ENCODE results near the gene TTC28.

TTC28 gene

DNA sequence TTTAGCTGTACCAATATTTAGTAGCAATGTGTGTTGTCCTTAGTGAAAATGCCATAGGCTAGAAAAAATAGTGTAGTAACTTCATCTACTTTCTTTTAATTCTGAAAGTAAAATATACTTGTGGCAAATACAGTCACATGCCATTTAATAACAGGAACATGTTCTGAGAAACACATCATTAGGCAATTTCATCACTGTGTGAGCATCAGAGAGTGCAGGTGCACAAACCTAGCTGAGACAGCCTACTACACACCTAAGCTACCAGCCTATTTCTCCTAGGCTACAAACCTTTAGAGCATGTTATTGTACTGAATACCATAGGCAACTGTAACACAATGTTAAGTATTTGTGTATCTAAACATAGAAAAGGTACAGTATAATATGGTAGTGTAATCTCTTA is 633.5 kb downstream of the TTC28 start:
- no peak for DNase-seq (ENCODE audit: low read depth)

DNA sequence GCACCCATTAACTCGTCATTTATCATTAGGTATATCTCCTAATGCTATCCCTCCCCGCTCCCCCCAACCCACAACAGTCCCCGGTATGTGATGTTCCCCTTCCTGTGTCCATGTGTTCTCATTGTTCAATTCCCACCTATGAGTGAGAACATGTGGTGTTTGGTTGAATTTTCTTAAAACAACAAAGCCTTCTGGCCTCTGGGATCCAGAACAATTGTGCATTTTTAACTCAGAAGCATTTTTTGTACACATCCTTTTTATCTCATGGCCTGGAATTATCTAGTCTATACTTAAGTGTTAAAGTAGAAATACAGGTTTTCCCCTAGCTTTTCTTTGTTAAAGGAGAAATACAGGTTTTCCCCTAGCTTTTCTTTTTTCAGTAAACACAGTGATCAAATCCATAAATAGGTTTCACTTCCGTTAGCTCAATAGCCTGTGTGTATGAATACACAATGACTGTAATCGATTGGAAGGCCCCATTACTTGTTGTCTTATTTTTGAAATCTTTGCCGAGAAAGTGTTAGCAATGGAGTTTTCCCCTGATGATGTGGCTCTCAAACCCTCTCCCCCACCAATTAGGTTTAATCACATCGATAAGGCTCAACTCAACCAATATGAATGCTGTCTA is 635.0 kb downstream of the TTC28 start:
- DNase-seq (ENCODE audit: low read depth), result no peak

DNA sequence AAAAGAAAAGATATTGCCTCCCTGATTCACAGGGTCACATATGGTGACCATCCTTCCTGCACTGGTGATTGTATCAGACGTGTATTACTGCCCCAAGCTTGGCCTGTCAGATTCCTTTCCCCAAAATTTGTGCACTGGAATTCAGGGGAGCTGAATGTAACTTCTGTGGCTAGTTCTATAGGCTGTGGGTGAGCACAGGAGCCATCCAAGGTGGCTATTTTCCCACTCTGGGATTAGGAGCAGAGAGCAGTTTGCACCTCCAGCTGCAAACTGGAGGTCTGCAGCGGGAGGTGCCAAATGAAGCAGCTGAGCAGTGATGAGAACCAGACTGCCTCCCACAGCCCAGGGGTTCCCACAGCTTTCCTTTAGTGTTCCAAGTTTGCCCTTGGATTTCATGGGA is 636.4 kb downstream of the TTC28 start:
- DNase-seq (ENCODE audit: low read depth), result no peak

DNA sequence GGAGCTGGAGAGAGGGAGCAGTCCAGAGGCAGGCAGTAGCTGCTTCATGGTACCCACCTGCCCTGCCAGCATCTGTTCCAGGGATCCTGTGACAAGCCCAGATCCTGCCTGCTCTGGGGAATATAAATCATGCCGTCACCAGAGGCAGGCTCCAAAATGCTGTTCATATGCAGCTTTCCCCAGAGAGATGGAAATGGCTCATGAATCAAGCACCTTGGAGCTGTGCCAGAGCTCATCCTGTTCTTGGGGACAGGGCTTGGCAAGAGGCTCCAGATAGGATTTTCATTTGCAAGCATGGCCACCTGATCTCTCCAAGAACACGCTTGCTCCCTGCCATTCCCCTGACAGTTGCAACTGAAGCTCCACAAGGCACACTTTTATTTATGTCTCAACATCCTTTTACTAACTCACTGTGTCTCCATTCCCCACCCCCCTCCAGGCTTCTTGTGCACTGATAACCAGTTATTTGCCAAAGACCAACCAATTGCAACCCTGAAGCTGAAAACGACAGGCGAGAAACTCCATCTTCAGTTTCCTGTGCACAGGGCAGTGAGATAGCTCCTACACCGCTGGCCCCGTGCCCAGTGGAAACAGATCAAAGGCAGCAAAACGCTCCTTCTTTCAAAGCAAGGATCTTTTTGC is 644.8 kb downstream of the TTC28 start:
- DNase-seq (ENCODE audit: low read depth), result no peak

DNA sequence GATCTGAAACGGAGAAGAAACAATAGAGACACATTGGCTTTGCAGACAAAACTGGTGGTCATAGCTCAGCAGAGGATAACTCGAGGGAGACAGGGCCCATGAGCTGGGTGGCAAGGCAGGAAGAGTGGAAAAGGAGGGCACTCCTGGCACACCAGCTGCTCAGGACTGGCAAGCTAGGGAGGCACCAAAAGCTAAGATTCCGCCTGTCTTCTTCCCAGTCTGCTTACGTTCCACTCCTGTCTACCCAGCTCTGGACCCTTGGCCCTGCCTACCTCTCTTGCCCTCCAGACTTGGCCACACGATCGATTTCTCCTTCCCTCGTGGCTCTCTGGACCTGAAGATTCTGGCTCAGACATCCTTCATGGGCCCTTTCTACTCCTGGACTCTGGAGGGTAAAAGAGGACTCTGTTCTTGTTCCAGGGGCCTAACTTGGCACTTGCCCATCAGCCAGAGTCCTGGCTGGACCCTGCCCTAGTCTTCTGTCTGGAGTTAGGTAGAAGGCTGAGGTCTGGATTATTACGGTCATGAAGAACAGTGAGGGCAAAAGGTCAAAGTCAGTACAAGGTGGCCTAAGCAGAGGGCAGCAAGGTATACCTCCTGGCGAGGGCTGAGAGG is 645.4 kb downstream of the TTC28 start:
- DNase-seq (ENCODE audit: low read depth), result no peak

DNA sequence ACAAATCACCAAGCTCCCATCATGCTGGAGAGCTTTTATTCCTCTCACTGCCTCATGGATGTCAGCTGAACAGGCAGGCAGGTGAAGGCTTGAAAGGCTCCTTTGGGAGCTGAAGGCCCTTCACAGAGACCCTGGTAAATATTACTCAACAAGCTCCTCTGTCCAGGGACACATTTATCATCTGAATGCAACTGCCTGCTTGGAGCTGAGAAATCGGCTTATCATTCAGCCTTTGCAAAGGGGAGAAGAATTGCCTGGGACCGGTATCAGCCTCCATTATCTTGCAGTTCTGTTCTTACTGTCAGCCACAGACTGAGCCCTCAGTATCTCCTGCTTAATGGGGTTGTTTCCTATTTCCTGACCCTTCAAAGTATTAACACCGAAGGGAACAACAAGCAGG is 646.8 kb downstream of the TTC28 start:
- DNase-seq (ENCODE audit: low read depth), result no peak

DNA sequence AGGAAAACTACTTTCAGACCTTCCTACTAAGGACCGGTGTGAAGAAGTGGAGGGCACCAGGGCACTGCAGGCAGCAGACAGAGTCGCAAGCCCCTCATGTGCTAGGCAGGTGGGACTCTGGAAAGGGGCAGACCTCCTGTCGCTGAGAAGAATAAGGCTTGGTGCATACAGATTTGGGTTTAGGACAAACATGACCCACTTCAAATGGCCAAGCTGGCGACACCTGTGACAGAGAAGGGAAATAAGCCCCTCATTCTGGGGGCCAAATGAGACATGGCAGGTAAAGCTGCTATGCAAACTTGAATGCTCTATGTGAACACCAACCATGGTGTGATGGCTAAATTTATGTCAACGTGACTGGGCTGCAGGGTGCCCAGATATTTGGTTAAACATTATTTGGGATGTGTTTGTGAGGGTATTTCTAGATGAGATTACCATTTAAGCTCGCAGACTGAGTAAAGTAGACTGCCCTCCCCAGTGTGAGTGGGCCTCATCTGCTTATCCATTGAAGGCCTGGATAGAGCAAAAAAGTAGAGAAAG is 648.2 kb downstream of the TTC28 start:
- no peak for DNase-seq (ENCODE audit: low read depth)

DNA sequence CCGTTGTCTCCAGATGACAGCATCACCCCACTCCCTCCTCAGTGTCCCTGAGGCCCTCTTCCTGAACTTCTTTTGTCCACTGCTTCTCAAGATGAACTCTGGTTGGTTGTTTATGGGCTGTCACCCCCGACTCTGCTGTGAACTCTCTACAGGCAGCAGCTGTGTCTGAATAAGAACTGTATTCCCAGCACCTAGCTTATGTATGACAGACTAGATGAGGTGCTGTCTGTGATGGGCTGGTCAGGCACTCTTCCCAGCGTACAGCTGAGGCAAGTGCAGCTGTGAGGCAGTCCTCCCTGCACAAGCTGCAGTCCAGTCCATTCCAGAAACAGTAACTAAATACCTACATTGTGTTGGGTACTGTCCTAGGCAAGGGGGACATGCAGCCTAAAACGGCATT is 649.2 kb downstream of the TTC28 start:
- DNase-seq (ENCODE audit: low read depth), result no peak

DNA sequence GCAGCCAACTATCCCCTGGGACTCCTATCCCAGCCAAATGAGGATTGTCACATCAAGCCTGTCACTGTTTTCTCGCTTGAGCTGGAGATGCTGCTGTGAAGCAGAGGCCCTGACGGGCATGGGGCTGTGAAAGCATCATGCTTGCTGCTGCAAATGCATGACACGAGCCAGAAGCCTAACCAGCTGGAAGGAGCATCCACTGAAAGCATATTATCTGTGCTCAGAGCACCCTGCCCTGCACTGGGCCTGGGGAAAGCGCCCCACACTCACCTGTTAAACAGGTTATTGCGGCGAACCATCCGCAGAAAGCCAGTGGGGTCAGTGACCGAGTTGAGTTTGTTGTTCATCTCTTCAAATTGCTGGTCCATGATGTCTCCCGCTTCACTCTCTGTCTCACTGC is 649.7 kb downstream of the TTC28 start:
- DNase-seq (ENCODE audit: low read depth), result no peak

DNA sequence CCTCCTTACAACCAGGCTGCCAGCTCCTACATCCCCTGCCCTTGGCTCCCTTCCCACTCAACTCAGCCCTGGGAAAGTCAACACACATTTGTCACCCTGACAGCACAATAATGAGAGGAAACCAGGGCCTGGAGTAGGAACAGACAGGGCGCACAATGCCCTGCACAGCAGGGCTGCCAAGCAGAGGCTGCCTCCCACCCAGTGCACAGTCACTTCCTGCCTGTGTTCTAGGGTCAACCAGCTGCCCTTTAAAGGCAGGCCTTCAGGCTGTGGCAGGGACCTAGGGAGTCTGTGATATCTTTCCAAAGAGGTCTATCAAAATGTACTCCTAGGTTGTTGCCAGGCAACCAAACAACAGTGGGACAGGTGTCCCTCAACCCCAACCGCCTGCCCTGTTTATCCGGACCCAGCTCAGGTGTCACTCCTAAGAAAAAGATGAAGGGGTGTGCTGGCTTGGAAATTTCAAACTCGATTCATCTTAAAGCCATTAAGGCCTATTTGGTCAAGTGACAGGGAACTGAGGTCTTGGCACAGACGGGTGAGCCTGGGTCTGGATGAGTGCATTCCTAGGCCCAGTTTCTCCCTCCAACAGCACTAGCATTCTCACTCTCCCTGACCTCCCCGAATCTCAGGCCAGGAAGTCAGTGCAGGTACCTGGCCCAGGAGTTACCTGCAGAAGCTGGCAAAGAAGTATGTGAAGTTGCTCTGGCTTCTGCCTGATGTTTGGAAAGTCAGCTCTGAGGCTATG is 650.3 kb downstream of the TTC28 start:
- DNase-seq (ENCODE audit: low read depth), result no peak

DNA sequence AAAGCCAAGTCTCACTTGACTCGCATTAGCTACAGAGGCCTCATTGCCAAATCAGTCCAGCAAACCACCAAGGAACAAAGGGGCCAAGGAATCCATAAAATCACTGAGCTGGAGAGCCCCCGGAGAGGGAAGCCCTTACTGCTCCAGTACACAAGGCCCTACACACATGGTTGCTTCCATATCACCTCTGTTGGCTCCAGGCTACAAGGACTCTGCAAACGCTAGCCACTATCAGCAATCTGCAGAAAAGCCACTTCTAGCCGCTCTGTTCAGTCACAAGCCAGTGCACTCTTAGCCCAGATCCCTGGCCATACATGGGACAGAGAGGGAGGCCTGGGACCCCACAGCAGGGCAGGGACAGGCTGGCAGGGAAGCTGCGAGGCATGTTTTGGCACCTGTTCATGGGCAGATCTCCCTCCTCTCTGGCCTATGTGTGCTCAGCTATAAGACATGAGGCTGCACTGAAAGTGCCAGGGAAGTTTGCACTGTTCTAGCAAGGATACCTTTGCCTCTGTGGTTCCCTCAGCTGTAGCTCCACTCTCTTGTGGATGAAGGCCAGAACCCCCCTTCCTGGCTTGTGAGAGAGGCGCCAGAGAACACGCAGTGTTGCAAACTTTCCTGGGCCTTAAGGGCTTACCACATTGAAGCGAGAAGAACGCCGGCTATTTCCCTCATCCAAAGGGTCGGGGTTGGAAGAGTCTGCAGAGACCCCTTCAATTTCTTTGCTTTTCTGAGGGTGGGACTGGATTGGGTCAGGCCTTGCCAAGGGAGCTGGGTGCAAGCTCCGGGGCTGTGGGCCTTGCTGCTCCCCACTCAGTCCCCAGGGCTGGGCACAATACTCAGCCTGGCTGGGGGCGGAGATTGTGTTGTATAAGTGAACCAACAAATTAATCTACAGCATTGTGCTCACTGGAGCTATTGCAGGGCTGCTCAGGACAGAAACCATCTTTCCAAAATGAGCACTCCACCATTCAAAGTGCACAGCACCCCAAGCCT is 651.9 kb downstream of the TTC28 start:
- no peak for DNase-seq (ENCODE audit: low read depth)

DNA sequence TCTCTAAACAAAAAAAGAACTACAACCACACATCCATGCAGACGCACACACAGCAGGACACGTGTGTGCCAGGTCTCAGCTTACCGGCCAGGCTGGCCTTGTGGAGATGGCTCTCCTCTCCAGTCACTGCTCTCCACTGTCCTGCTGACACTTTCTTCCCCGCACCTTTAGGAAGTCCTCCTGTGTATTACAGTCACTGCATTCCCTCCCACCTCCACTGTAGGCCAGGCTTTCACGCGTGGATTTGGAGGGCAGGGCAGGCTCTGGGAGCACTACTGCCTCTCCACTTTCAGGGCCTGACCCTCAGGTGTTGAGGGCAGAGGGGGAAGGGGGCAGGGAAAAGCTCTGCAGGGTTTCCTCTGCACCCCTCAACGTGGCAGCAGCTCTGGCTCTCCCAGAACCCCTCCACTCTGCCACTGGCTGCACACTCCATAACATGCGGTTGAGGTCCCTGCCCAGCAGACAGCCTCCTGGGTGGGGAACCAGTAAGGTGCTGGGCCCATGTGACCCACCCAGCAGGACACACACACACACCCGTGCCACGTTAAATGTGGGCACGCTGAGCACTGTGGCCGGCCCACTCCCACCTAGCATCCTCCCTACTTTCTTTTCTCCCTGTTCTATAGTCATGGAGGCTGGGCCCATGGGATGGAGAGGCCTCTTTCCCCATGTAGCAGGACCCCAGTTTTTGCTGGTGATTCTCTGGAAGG is 653.6 kb downstream of the TTC28 start:
- no peak for DNase-seq (ENCODE audit: low read depth)

DNA sequence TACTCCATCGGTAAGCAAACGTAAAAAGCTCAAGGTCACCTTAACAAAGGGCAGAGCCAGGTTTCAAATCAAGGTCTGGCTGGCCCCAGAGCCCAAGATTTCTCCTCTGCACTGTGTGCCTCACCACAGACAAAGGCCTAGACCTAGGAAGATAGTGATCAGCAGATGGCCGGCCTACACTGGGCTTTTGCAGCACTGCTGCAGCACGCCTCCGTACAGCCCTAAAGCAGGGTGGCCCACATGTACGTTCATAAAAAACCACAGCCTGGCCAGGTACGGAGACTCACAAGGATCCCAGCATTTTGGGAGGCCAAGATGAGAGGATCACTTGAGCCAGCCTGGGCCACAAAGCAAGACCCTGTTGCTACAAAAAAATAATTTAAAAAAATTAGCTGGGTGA is 654.3 kb downstream of the TTC28 start:
- DNase-seq (ENCODE audit: low read depth), result no peak

DNA sequence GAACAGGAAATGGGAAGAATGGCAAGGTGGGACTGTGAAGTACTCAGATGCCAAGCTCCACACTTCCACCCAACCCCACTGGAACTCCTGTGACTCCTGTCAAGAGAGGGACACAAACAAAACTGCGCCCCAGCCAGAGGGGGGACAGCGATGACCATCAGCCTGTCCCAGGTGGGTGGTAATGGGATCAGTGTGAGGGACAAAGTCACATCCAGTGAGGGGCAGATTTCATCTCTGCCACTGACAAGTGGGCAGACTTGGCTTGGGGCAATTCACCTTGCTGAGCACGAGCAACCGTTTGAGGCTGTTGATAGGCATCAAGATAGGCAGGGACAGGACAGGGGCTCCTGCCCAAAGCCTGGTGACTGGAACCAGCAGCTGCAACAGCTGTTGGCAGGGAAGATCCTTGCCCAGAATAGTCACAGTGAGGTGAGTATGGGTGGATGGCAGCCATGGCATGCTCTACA is 655.2 kb downstream of the TTC28 start:
- DNase-seq (ENCODE audit: low read depth), result no peak

DNA sequence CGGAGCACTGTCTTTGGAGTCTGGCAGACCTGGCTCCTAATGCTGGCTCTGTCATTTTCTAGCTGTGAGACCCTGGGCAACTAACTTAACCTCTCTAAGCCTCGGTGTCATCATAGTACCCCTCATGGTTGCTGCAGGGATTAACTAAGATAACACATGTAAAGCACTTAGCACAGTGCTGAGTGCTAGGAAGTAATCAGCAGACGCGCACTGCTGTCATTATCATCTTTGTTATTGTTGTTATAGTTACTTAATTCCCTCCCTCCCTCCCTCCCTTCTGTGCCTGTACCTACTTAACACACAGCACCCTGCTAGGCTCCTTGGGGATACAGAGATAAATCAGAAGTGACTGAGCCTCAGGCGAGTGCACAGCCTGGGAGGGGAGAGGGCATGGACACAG is 655.9 kb downstream of the TTC28 start:
- DNase-seq (ENCODE audit: low read depth), result no peak

DNA sequence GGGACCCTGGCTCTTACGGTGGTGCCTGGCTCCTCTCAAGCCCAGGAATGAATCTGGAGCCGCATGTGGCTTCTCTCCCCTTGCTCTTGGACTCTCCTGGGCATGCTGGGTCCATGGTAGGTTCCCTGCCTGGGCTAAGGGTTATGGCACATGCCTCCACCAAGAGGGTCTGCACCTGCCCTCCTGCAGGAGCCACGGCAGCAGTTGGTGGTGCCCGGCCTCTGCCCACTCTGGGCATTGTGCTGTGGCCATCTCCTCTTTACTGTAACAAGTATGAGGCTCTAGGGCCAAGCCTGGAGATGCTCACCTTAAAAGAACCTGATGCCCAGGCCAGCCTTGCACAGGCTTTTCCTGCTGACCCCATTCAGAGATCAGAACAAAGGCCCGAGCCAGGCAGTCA is 656.6 kb downstream of the TTC28 start:
- DNase-seq (ENCODE audit: low read depth), result no peak

DNA sequence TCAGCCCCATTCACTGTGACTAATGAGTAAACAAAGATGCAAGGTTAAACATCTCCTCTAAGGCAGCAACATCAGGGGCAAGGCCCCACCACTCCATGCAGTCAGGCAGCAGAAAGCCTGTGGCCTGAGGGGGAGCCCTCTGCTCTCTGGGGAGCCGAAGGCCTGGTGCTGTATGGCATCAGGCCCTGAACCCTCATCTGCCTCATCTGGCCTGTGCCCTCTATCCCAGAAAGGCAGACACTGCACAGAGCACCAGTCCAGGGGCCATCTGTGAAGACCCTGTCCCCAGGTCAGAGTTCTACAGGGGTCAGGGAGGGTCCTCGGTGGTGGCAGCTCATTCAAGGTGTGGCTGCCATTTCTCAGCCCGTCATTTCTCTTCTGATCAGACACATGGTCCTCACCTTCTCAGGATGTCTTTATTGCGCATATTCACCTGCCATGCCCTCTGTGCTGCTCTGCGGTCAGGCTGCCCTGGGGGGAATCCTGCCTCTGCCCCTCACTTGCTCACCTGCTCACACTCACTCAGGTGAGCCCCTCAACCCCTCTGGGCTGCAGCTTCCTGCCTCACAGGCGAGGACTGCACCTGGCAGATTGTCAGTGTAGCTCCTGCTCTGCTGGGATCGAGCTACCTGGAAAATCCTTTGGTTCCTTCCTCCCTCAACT is 657.5 kb downstream of the TTC28 start:
- no peak for DNase-seq (ENCODE audit: low read depth)

DNA sequence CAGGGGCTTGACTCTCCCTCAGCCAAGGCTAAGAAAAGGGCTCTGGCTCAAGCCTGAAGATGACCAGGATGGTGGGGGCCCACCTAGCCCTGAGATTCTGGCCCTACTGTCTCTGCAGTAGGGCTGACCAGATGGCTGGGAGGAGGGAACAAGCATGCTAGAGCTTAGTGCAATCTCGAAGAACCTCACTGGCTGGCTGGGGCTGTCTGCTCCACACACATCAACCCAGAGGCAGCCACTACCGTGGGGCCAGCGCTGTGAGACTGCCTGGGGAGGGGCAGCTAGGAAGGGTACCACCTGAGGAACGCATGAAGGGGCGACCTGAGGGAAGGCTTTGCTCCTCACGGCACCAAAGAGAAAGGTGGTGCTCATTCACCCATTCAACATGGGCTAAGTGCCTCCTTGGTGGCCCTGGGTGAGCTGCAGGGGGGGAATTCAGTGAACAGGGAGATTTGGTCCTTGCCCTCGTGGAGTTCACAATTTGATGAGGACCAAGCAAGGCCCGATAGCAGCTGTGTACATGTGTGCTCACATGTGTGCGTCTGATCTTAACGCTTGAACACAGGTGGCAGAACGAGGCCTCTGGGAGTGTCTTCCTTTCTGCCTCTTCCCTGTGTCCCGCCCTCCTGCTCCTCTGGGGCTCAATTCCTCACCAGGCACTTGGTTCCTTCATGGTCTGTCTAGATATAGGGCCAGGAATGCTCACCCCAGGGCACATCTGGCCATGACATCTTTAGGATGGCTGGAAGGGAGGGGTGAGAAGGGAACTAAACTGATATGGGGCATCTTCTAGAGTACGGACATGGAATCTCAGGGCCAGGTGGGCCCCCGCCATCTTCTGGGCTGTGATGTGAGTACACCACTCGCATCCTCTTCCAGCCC is 658.3 kb downstream of the TTC28 start:
- no peak for DNase-seq (ENCODE audit: low read depth)

All from activated T-helper 1 cell treated with Interleukin-2 at 50 U/mL for 16 hours (primary cell).